GM12874 (cell line): ENCODE measurements around the gene NANS.

Source experiments
- TF ChIP-seq, protein P1 (sequence below): IDR thresholded peaks from 2 replicates; pipeline ENCODE4 v1.5.1; 2011; ENCODE audit warnings: low read depth, mild to moderate bottlenecking, control low read depth, low read length, moderate library complexity; ENCODE audit not compliant: insufficient read depth

Gene NANS

DNA sequence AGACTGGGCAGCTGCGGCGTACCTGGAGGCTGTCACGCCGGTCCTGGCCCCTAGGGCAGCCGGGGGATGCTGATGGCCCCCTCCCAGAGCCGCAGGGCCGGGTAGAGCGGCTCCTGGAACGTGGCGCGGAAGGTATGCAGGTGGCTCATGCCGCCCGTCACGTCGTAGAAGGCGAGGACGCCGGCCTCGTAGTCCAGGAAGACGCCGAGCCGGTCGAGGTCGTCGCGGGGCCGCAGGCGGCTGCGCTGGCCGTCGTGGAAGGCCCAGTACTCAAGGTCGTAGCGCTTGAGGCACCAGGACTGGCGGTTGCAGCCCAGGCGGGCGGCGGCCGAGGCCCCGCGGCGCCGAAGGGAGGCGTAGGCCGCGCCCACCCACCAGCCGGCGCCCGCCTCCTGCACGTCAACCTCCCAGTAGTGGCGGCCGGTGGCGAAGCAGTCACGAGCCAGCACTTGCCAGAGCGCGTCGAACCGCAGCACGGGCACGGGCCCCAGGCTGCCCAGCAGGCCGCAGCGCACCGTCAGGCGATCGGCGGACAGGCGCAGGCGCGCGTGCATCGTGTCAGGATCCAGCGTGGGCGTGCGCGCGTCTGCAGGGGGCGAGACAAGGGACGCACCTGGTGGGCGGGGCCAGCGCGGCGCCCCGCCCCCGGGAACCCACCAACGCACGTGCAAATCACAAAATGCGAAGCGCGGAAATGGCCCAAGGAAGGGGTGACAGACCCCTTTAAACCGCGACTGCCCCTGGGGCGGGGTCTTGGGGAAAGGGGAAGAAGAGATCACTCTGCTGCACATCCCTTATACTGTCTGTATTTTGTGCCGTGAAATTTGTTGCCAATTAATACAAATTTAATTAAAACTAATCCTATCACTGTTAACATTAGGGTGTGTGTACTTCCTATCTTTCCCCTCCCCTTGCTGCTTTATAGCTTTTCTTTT is 31.2 kb downstream of the NANS start:
- TF ChIP-seq, protein P1, sequence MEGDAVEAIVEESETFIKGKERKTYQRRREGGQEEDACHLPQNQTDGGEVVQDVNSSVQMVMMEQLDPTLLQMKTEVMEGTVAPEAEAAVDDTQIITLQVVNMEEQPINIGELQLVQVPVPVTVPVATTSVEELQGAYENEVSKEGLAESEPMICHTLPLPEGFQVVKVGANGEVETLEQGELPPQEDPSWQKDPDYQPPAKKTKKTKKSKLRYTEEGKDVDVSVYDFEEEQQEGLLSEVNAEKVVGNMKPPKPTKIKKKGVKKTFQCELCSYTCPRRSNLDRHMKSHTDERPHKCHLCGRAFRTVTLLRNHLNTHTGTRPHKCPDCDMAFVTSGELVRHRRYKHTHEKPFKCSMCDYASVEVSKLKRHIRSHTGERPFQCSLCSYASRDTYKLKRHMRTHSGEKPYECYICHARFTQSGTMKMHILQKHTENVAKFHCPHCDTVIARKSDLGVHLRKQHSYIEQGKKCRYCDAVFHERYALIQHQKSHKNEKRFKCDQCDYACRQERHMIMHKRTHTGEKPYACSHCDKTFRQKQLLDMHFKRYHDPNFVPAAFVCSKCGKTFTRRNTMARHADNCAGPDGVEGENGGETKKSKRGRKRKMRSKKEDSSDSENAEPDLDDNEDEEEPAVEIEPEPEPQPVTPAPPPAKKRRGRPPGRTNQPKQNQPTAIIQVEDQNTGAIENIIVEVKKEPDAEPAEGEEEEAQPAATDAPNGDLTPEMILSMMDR, result no peak

DNA sequence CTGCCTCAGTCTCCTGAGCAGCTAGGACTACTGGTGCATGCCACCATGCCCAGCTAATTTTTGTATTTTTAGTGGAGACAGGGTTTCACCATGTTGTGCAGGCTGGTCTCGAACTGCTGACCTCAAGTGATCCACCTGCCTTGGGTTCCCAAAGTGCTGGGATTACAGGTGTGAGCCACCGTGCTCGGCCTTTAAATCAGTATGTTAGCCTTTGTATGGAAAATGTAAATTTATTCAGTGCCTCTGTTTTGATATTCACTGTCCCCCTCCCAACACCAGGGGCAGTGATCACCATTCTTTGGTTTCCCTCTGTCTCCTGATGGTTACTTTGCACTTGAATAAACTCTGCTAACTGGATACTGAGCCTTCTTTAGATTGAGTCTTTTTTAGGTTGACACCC is 34.1 kb downstream of the NANS start:
- TF ChIP-seq, protein P1, result 0 out of 2 replicates have a peak, but pooled peaks have one; percentile 4

DNA sequence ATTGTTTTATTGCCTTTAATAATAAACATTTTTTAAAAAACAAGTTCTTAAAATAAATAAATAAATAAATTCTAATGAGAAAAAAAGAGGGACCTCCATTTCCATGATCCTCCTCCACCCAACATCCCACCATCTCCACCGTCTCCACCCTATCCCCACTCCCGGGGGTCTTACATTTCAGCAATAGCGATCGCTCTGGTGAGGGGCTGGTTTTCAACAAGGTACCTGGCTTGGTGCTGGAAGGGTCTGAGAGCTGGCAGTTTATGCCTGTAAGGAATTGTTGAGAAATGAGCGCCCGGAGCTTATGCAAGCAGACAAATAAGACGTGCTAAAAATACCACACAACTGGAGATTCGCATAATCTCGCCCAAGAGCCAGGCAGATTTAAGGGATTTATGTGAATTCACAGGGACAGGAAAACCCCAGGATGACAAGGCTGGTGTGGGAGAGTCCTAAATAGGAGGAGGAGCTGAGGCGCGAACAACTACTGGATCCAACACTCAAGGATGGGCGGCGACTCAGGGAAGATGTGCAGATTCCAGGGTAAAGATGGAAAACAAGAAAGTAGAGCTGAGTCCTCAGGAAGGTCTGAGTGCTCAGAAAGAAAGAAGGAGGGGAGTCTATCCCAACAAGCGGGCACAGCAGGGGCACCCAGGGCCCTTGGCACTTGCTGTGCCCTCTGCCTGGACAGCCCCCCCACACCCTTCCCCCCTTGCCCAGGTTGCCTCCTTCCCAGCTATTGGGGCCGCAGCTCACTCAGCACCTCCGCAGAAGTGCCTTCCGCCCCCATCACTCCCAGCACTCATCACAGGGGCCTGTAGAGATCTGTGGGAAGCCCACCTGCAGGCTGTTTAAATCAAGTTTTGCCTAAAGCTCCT is 35.4 kb downstream of the NANS start:
- TF ChIP-seq, protein P1, result no peak

DNA sequence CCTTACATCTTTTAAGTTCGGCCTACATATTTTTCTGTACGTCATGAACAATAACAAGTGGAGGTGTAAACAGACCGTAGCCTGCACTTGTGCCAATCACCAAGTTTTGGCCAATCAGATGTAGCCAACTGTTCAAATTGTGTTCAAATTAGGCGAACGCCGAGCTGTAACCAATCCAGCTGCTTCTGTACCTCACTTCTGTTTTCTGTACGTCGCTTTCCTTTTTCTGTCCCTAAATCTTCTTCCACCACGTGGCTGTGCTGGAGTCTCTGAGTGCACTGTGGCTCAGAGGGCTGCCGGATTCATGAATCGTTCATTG is 36.0 kb downstream of the NANS start:
- TF ChIP-seq, protein P1, result no peak

DNA sequence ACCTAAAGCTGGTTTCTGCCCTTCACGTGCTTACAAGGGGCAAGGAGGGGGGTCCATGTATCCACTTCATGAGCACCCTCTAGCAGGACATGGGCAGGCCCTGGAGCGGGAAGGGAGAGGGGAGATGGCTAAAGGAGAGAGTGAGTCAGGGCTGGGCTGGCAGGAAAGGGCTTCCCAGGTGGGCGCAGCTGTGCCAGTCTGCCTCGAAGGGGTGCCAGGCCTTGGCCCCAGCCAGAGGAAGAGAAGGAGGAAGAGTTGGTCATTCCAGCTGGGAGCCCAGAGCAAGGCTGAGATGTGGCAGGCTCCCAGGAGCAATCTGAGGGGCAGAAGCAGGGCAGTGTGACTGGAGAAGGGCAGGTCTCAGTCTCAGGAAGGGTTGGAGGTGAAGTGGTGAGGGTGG is 37.8 kb downstream of the NANS start:
- TF ChIP-seq, protein P1, result no peak

DNA sequence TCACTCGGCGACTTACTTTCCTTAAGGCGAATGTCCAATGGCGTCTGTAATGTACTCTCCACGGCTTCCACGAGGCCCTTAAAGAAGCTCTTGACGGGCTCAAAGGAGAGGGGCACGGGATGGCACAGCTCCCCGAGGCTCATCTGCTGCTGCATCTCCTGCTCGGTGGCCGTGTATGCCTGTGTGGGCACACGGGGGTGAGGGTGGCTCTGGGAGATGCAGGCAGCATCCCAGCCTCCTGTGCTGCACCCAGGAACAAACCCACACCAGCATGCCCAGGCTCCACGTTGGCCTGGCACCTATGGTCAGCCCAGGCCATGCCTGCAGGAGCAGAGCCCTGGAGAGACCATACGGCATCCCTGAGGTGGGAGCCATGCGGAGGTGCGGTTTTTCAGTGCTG is 38.3 kb downstream of the NANS start:
- TF ChIP-seq, protein P1, result no peak

DNA sequence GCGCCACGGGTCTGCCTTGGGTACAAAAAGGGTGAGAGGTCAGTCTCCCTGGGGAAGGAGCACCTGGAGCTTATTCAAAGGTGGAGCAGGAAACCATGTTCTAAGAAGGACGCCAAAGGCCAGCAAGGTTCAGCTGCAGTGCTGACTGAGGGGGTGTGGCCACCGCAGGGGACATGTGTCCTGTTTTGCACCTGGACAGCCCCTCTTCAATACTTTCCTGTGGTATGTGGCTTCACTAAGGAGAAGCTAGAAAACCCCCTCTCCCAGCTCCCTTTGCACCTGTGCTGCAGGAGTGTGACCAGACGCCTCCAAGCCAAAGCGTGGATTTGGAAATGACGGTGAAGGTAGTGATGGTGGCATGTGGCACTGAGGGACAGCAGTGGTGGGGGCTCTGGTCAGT is 38.9 kb downstream of the NANS start:
- TF ChIP-seq, protein P1, result no peak
